NCI-H128 (cell line): ENCODE data around the gene UNC93A.
"Not testable (repeated sequence)": the region's sequence is repeated elsewhere in the genome, so short reads cannot be mapped to it uniquely, and the experiment has no call there.

Experiments used
- DNase-seq: peaks from one replicate; lab custom pipeline; 2025; ENCODE audit not compliant: unreplicated experiment; lab: John Stamatoyannopoulos, UW

The UNC93A gene

DNA sequence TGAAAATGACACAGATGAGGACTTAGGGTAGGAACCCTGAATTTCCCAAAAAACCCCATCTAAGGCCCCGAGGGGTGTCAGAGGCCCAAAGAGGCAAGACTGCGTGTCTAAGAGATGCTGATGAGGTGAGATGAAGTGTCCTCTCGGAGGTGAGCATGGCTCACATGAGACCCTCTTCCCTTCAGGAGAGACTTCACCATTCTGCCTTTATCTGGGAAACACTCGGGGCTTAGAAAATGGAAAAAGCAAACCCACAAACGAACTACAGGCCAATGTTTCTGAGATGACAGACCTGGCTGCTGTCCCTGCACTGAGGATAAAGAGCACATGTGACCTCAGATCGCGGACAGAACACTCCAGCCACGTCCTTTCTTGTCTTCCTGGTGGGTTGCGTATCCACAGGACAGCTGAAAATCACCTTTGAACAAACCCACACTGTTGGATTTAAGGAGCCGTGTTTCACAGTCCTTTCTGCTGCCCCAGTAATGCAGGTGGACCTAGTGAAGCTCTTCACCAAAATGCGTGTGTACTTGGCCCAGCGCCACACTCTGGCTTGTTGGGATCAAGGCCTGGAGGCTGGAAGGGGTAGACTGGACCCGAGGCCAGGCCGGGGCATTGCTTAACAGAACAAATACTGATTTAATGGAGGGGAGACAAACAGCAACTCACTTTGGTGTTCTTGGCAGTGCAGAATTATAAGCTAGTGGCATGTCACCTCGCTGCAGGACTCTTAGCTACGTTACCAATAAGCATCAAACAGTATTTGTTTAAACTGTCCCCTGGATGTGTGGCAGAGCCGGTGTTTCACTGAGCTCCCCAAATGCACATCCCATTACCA lies 18.5 kb downstream of the UNC93A start:
- not testable (repeated sequence) for DNase-seq

DNA sequence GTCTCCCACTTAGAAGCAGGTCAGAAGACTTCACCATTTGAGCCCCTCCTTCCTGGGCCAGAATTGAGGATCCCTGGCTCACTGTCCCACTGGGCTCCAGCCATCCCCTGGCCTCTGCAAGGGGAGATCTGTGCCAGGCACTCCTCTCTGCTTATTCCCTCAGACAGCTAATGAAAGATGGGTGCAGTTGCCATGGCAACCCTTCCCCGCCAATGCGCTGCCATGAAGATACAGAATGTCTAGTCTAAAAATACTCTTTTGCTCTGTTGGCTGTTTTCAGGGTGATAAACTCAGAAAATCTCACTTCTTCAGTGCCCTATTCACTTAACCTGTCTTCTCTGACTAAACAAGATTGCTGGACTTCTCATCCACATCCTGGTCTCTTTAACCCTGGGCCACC lies 20.2 kb downstream of the UNC93A start:
- no peak for DNase-seq

- DNase-seq = not testable (repeated sequence)
Observed at GRCh38 chr6:167311691-167312090, 20.6 kb downstream of the UNC93A start.

GRCh38 chr6:167314180-167314821 lies 23.2 kb downstream of the UNC93A start:
- no peak for DNase-seq

DNA sequence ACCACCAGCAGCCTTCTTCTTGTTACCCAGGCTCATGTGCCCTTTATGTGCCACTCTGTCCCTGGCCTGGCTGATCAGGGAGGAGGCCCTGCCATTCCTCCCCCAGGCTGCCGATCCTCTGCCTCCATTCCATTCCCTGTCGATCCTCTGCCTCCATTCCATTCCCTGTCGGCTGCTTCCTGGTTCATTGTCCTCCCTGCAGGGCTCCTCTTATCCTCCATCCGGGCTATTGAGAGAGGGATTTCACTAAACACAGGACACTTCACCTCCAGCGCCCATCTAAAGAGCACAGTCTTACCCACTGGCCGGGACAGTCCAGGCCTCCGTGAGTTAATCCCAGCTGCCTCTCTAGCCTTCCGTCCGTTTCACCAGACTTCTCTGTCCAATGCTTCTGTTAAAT lies 26.1 kb downstream of the UNC93A start:
- no peak for DNase-seq

DNA sequence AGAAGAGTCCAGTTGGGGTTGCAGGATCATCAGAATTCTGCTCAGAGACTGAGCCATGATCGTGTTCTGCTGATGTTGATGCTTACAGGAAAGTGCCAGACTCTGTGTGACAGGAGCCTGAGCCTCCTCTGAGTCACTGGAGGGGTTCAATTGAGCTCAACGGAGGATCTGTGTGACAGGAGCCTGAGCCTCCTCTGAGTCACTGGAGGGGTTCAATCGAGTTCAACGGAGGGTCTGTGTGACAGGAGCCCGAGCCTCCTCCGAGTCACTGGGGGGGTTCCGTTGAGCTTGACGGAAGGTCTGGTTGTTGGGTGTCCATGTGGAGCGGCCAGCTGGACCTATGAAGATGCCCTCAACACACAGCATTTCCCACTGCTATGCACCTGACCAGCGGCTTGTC lies 27.2 kb downstream of the UNC93A start:
- not testable (repeated sequence) for DNase-seq

GRCh38 chr6:167318856-167319255 lies 27.7 kb downstream of the UNC93A start:
- not testable (repeated sequence) for DNase-seq

- DNase-seq = not testable (repeated sequence)
Observed at GRCh38 chr6:167319856-167320753, 29.0 kb downstream of the UNC93A start.

GRCh38 chr6:167320754-167321056 lies 29.6 kb downstream of the UNC93A start:
- DNase-seq = not testable (repeated sequence)

DNA sequence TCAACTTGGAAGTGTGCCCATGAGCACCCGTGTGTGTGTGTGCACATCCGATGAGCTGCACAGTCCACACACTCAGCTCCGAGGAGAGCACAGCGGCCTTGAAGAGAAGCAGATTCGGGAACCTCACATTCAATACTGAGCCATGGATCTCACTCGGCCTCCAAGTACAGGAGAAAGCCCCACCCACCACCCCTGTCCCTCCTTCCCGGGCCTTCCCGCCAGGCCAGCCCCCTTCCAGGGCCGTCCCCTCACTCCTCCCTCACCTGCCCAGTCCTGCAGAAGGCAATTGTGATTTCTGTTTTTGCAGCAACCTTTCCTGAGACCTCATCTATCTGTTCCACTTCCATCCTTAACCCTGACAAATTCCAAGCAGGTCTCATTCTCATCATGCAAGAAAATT lies 30.1 kb downstream of the UNC93A start:
- not testable (repeated sequence) for DNase-seq

- DNase-seq = no peak
Observed at GRCh38 chr6:167323111-167323510, 32.0 kb downstream of the UNC93A start.

- DNase-seq = no peak
Observed at GRCh38 chr6:167324111-167324510, 33.0 kb downstream of the UNC93A start.

GRCh38 chr6:167325766-167326165 lies 34.7 kb downstream of the UNC93A start:
- no peak for DNase-seq

GRCh38 chr6:167327391-167327790 lies 36.3 kb downstream of the UNC93A start:
- no peak for DNase-seq

GRCh38 chr6:167328086-167328485 lies 37.0 kb downstream of the UNC93A start:
- DNase-seq = no peak

DNA sequence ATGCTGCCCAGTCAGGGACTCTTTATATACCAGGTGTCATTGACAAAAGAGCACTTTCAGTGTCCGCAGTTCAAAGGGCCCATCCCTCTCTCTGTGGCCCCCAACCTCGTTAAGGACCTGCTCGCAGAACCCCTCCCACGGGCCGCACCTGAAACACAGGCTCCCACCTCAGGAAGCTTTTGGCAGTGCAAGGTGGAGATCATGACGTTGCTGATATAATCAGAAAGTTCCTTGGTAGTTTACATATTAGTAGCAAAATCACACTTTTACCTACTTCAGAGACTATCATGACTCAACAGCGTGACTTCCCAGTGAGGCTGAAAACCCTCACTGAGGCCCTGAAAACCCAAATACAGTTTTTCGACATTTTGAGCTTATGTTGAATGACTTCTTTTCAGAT lies 37.9 kb downstream of the UNC93A start:
- no peak for DNase-seq

DNA sequence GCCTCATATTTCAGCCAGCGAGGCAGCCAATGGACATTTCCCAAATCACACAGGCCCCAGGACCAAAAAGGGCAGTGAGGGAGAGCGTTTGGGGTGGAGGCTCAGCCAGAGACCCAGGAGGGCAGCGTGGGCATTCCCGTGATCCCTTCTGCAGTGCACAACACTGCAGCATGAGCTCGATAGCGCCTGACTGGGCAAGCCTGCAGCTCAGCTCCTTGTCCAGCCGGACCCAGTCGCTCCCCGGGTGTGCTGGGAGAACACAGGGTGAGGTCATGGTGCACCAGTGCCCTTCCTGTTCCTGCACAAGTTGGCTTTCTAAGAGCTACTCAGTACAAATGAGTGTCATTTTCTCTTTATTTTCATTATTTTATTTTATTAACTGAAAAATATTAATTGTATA lies 39.6 kb downstream of the UNC93A start:
- DNase-seq = no peak

GRCh38 chr6:167331565-167331964 lies 40.5 kb downstream of the UNC93A start:
- DNase-seq = no peak

GRCh38 chr6:167336844-167337630 lies 45.9 kb downstream of the UNC93A start:
- DNase-seq = no peak

DNA sequence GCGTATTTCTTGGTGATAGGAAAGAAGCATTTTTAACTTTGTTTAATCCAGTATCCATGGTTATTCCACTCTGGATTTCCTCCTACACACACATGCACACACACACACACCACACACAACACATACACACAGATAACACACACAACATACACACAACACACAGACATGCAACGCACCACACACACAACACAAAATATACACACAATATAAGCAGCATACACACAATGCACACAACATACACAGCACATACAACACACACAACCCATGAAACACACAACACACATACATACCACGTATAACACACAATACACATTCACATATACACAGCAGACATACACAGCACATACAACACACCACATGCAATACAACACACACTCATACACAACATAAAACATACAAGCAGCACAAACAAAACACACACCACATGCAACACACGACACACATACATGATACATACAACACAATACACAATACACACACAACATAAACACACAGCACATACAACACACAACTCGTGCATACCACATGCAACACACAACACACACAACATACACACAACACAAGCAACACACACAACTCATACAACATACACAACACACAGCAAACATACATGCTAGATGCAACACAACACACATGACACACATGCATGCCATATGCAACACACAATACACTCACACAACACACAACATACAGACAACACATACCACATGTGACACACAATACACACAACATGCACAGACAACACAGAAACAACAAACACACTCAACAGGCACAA lies 46.7 kb downstream of the UNC93A start:
- no peak for DNase-seq
